GM19455 (cell line): ENCODE results near the gene MORN4.
A peak's percentile ranks its signal among the peaks of the same experiment; 100 is the strongest.
"Not testable (repeated sequence)": the region's sequence is repeated elsewhere in the genome, so short reads cannot be mapped to it uniquely, and the experiment has no call there.

Source experiments
- ATAC-seq: cut with Tn5 transposase; IDR thresholded peaks from one replicate; pipeline ENCODE4 v1.9.1; 2021; ENCODE audit not compliant: unreplicated experiment

The MORN4 gene

DNA sequence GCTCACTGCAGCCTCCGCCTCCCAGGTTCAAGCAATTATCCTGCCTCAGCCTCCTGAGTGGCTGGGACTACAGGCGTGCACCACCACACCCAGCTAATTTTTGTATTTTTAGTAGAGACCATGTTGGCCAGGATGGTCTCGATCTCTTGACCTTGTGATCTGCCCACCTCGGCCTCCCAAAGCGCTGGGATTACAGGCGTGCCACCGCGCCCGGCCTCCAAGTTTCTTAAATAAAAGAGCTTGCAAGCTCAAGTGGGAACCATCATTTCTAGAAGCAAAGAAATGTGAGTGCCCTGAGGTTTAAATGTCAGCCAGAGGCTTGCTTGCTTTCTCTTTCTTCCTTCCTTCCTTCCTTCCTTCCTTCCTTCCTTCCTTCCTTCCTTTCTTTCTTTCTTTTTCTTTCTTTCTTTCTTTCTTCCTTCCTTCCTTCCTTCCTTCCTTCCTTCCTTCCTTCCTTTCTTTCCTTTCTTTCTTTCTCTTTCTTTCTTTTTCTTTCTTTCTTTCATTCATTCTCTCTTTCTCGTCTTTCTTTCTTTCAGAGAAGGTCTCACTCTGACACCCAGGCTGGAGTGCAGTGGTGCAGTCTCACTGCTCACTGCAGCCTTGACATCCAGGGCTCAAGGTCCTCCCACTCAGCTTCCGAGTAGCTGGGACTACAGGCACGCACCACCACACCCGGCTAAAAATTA is 9.3 kb upstream of the MORN4 start:
- not testable (repeated sequence) for ATAC-seq

DNA sequence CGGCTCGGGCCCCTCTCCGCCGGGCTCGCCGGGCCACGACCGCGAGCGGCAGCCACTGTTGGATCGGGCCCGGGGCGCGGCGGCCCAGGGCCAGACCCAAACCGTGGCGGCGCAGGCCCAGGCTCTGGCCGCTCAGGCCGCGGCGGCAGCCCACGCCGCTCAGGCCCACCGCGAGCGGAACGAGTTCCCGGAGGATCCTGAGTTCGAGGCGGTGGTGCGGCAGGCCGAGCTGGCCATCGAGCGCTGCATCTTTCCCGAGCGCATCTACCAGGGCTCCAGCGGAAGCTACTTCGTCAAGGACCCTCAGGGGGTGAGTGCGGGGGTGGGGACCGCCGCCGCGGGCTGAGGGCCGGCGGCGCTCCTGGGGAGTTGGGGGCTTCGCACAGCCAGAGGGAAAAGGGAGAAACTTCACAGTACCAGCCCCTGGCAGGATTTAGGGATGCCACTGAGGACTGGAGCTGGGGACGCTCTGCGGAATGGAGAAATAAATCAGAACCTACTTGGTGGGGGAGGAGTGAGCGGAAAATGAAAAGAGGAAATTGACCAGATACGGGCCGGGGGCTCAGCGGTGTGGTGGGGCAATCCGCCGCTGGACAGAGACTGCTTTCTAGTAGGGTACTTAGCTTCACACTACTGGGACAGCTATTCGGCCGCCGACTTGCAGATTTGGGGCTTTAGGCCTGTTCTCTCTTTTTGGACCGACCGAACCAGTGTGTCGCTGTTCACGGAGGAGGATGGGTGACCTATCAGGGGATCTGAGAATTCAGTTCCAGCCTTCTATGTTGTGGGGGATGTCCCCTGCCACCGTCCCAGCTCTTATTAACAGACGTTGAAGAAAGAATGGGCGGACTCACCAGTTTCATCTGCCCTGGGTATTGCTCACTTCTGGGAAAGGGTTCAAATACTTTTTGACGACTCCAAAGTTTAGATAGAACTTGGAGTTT is 7.8 kb upstream of the MORN4 start:
- ATAC-seq, result no peak

DNA sequence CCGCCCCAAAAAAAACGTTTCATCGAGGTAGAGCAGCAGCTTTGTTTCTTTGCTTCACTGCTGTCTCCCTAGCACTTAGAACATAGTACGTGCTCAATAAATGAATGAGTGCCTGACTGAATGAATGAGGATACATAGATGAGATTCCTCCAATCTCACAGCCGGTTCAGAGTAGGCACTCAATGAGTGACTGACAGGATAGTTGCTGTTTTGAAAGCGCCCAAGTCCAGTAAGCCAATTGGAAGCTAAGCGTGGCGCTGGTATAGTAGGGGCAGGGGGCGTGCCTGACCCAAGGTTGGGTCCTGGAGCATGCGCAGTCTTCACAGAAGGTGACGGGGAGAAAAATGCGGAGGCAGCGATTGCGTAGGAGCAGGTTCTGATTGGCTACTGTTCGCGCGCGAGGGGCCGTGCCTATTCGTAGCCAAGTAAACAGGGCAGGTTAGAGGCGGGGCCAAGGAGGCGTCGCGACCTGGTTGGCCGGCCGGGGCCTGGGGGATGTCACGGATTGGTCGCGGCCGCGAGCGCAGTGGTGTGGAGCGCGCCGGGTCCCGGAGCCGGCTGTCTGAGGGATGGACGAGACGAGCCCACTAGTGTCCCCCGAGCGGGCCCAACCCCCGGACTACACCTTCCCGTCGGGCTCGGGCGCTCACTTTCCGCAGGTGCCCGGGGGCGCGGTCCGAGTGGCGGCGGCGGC is 7.0 kb upstream of the MORN4 start, which contains the start of gene PI4K2A:
Gene PI4K2A (plus strand): TSS at position 498 of the 694 bp plus-strand sequence. CDS start 72 bp downstream, at position 570.
- peak; percentile 99 for ATAC-seq

DNA sequence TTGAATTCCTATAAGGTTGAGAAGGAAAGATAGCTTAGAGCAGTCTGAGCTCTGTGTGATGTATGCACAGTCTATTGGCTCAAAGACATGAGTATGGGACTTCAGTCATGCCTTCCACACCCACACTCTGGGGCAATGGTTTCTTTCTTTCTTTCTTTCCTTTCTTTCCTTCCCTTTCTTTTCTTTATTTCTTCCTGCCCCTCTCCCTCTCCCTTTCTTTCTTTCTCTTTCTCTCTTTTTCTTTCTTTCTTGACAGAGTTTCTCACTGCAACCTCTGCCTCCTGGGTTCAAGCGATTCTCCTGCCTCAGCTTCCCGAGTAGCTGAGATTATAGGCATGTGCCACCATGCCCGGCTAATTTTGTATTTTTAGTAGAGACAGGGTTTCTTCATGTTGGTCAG is 5.8 kb upstream of the MORN4 start:
- ATAC-seq, result not testable (repeated sequence)

DNA sequence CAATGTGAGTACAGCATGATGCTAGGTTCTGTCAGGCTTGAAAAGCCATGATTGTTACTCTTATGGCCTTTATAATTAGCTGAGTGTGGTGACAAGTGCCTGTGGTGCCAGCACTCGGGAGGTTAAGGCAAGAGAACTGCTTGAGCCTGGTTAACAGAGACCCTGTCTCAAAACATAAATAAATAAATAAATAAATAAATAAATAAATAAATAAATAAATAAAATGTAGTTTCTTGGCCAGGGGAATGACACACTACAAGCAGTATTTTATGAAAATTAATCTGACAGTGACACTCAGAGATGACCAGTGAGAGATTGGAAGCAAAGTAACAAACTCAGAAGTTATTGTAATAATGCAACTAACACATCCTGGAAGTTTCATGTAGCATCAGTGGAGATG is 2.3 kb upstream of the MORN4 start:
- ATAC-seq, result no peak

DNA sequence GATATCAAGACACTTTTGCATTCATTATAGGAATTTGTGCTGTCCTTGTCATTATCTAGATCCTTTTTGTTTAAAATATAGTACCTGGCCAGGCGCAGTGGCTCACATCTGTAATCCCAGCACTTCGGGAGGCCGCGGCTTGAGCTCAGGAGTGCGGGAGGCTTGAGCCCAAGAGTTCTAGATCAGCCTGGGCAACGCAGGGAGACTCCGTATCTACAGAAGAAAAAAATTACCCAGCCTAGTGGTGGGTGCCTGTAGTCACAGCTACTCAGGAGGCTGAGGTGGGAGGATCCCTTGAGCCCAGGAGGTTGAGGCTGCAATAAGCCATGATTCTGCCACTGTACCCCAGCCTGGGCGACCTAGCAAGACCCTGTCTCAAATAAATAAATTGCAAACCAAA is 621 bp upstream of the MORN4 start:
- no peak for ATAC-seq

DNA sequence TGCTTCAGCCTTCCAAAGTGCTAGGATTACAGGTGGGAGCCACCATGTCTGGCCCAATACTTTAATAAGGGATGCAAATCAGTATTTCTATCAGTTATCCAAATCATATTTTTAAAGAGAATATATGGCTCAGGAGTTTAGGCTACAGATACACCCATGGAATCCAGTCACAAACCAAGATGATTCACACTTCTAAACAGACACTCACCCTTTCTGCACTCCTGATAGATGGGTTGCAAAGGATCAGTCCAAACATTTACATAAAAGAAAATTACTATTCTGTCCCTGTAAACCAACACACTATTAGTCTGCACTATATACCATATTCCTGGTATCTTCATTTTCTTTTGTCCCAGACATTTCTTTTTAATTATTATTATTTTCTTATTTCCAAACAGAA is 2.2 kb downstream of the MORN4 start:
- ATAC-seq, result no peak

DNA sequence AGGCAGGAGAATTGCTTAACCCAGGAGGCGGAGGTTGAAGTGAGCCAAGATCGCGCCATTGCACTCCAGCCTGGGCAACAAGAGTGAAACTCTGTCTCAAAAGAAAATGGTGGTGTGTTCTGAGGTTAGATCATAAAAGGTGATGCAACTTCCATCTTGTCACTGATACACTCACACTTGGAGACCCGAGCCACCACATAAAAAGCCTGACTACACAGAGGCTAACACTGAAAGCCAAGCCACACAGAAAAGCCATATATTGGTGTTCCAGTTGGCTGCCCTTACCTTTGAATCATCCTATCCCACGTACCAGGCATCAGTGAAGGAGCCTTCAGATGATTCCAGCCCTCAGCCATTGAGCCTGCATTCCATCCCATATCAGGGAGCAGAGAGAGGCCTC is 4.0 kb downstream of the MORN4 start:
- ATAC-seq, result no peak

DNA sequence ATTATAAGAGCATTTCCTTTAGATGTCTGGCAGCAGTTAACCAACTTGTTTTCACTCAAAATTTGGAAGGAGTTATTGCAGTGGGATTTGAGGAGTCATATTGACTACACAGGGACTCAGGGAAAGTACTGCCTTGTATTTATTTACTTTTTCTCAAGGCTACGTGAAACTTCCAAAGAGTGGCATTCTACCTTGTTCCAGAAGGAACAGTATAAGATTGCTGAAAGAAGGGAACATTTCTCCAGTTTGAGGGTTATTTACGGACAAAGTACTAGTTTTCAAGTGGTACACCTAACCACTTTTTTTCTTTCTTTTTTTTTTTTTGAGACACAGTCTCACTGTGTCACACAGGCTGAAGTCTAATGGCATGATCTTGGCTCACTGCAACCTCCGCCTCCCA is 5.1 kb downstream of the MORN4 start:
- ATAC-seq, result no peak

DNA sequence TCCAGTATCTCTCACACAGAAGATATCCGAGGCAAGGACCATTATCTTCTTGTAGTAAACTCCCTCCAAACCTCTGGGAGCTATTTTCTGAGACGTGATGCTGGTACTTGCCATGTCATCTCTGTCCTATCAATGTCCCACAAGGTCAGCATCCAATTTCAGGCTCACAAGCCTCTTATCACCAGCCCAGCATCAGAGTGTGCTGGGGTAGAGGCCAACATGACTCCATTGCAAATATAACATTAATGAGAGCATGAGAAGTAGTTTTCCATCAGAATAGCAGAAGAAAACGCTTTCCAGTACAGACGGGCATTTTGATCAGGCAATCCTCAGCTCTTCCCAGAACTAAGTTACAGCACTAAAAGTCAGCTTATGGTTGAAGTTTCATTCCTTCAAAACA is 5.6 kb downstream of the MORN4 start:
- no peak for ATAC-seq

DNA sequence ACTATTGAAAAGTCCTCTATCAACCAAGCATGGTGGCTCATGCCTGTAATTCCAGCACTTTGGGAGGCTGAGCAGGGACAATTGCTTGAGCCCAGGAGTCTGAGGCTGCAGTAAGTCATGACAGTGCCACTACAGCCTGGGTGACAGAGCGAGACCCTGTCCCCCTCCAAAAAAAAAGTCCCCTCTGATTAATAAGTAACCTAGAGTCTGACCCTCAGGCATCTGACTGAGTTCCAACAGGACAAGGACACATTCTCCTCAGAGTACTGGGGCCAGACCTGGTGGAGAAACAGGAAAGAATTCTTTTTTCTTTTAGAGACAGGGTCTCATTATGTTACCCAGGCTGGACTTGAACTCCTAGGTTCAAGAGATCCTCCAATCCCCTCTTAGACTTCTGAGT is 10.0 kb downstream of the MORN4 start:
- no peak for ATAC-seq

DNA sequence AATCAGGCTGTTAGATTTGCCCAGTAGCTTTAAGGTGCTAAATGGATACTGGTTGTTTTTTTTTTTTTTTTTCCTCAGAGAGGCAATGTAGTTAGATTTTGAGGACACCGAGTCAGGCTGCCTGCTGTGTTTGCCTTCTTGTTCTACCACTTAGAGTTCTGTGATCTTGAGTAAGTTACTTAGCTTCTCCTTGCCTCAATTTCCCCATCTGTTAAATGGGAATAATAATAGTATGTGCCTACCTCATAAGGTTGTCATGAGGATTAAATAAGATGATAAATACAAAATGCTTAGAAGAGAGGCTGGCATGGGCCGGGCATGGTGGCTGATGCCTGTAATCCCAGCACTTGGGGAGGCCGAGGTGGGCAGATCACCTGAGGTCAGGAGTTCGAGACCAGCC is 14.6 kb downstream of the MORN4 start:
- ATAC-seq, result no peak

DNA sequence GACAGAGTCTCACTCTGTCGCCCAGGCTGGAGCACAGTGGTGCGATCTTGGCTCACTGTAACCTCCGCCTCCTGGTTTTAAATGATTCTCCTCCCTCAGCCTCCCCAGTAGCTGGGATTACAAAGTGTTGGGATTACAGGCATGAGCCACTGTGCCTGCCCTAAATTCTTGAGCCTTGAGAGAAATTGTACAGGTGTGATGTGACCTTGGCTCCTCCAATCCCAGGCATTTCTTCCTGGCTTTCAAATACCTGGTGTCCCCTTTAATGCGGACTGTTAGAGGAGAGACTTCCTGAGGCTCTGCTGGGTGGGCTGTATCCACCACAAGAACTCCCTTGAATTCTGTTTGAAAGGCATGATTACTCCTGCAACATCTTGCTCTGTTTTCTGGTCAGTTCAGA is 15.0 kb downstream of the MORN4 start:
- no peak for ATAC-seq

DNA sequence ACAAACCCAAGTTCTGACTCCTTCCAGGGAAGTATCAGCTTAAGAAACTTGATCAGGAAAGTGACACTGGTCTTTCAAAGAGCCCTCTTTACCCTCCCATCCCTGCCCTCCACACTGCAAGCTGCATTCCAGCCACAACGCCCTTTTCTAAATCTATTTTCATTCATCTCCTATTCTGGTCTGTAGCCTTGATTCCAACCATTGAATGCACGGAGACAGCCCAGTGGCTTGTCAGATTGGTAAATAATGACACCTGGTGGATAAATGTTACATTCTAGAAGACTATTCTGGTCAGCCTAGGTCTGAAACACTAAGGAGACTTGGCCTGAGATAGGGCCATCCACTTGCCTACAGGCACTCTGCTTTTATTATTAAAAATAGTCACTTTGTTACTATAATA is 20.9 kb downstream of the MORN4 start:
- no peak for ATAC-seq

DNA sequence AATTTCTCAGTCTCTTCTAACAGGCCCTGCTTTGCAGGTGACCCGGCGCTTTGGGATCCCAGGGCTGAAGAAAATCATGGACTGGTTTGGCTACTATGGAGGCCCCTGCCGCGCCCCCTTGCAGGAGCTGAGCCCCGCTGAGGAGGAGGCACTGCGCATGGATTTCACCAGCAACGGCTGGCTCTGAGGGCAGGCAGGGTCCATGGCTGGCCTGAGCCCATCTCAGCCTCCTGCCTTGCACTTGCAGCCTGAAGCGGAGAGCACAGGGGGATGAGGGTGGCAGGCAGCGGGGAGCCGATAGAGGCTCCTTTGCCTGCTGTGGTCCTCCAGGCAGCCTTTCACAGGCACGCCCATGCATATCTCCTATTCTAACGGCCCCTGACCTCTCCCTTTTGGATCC is 21.8 kb downstream of the MORN4 start:
- ATAC-seq, result no peak

DNA sequence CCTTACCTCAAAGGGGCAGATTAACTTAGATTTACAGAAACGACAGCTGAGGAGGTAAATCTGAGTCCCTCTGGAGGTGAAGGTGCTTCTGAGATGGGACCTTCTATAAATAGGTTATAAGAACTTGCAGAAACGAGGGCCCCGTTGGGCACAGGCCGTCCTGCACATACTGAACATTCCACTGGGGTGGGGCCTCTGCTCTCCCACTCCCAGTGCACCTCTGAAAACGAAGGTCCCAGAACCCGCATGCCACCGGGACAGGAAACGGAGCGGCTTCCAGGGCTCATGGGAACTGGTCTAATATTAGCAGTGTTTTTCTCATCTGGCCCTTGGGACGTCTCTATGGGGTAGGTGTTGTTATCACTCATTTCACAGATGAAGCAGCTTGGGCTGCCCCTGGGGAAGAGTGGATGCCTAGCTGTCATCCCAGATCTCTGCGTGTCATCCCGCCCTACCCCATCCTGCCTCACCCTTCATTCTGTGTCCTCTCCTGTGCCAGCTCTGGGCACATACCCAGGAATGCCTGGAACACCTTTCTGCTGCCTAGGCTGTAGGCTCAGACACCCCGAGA is 24.2 kb downstream of the MORN4 start:
- no peak for ATAC-seq

DNA sequence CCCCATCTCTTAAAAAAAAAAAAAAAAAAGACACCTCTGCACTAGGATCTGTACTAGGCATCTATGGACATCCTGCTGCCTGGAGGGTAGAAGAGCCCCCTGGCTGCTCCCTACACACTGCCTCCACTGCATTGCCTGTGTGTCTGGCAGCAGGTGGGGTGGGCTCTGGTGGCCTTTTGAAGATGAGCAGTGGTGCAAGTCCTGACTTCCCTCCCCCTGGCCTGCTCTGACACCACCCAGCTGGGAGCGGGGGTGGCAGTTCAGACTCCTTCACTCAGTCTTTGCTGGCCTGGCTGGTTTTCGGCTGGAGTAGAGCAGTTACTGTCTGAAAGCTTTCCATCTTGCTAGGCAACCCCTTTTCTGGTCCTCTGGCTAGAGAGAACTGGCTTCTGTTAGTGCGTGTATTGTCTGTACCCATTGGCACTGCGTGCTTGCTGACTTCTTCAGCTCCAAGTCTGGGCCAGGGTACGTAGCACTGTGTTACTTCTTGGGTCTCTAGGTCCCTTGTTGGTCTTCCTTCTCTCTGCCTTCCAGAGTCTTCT is 26.1 kb downstream of the MORN4 start:
- ATAC-seq, result no peak

DNA sequence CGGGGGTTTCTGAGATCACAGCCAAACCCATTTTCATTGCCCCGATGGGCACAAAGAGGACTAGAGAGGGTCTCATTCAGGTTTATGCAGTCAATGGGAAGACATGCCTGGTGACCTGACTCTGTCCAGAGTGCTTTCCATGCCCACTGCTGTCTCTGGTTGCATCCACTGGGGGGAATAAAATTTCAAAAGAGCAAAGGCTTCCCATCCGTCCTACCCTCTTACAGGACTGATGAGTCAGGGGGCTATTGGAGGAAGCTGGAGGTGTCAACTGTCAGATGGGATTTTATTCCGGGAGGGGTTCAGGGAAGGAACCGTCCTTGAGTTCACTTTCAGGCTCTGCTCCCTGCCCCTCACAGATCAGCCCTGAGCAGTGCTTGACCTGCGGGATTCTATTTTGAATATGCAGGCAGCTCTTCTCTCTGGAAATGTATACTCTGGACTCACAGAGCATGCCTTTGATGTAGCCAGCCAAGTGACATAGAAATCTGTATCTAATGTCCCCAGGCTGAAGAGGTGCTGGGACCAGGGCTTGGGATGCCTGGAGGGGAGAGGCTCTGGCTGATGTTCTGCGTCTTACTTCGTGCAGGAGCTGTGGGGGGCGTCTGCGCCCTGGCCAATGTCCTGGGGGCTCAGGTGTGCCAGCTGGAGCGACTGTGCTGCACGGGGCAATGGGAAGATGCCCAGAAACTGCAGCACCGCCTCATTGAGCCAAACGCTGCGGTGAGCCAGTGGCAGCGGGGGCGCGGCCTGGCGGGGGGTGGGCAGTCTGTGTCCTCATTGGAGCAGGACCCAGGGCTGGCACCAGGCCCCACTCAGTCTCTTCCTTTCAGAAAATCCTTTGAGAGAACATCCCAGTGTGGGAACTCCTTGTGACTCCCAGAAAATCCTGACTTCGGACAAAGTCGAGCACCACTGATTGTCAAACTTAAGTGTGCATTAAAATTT is 31.8 kb downstream of the MORN4 start:
- no peak for ATAC-seq

DNA sequence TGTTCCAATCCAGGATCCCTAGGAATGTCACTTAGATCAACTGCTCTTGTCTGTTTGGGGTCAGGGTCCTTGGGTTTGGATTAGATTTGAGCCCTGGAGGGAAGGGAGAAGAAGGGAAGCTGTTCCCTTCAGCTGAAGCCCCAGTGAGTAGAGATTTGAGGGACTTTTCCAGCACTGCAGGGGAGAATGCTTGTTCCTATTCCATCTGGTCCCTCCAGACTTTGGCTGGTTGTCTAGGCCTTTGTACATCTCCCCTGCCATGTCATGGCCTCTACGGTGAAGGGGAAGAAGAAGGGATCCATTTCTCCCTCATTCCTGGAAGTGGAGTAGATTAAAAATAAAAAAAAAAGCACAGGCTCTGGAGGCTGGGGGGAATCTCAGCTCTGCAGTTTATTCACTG is 32.7 kb downstream of the MORN4 start:
- ATAC-seq, result no peak

DNA sequence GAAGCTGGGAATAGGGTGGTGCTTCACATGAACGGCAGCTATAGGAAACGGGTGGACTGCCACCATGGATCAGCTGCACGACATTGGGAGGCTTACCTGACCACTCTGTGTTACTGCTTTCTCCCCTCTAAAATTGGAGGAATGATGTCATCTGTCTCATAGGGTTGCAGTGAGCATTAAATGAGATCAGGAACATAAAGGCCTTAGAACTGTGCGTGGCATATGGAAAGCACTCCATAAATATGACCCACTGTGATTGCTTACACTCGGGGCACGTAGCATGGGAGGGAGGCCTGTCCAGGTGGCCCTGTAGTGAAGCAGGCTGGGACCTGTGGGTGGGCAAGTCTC is 34.1 kb downstream of the MORN4 start:
- ATAC-seq, result no peak
